ENCODE measurements around the gene TNFRSF4. TPM values are rescaled to one million over a fixed set of nuclear protein-coding genes. Genes with fewer than 3 reads are reported as not detected.

TNFRSF4 gene
- total RNA-seq, 1 donor = 0.43 TPM

- no peak within 1 kb of the TSS for H3K4me3 ChIP-seq (ENCODE audit: low read depth, low read length)
- TF ChIP-seq CTCF (IDR thresholded peaks at IDR 0.05; ENCODE audit: insufficient read depth, low read depth, low read length) = no peak
- no peak for DNase-seq (ENCODE audit: low read depth)
Measured at GRCh38 chr1:1206376-1206965, 7.5 kb downstream of the TNFRSF4 start, which contains the start of gene TNFRSF18. TNFRSF18 (minus strand) TSS chr1:1206592; CDS start chr1:1206571, 21 bp downstream.

- TF ChIP-seq CTCF (IDR thresholded peaks at IDR 0.05; ENCODE audit: insufficient read depth, low read depth, low read length) = no peak
- H3K4me3 ChIP-seq (ENCODE audit: low read depth, low read length) = no peak overlapping the region
- DNase-seq (ENCODE audit: low read depth) = no peak
Measured at GRCh38 chr1:1205769-1206375, 8.1 kb downstream of the TNFRSF4 start.

GRCh38 chr1:1204998-1205768, 8.8 kb downstream of the TNFRSF4 start:
- TF ChIP-seq CTCF (IDR thresholded peaks at IDR 0.05; ENCODE audit: insufficient read depth, low read depth, low read length) = no peak
- DNase-seq (ENCODE audit: low read depth) = no peak
- H3K4me3 ChIP-seq (ENCODE audit: low read depth, low read length) = no peak overlapping the region

GRCh38 chr1:1204425-1204920, 9.5 kb downstream of the TNFRSF4 start:
- no peak for TF ChIP-seq CTCF (IDR thresholded peaks at IDR 0.05; ENCODE audit: insufficient read depth, low read depth, low read length)
- DNase-seq (ENCODE audit: low read depth) = no peak
- H3K4me3 ChIP-seq (ENCODE audit: low read depth, low read length) = no peak overlapping the region

- no peak overlapping the region for H3K4me3 ChIP-seq (ENCODE audit: low read depth, low read length)
- no peak for DNase-seq (ENCODE audit: low read depth)
- no peak for TF ChIP-seq CTCF (IDR thresholded peaks at IDR 0.05; ENCODE audit: insufficient read depth, low read depth, low read length)
Measured at GRCh38 chr1:1203561-1204424, 10.2 kb downstream of the TNFRSF4 start.

GRCh38 chr1:1202831-1203560, 11.0 kb downstream of the TNFRSF4 start:
- no peak overlapping the region for H3K4me3 ChIP-seq (ENCODE audit: low read depth, low read length)
- DNase-seq (ENCODE audit: low read depth) = no peak
- no peak for TF ChIP-seq CTCF (IDR thresholded peaks at IDR 0.05; ENCODE audit: insufficient read depth, low read depth, low read length)
